ENCODE results near the gene PPFIA1.

The PPFIA1 gene

GRCh38 chr11:70418130-70418529, 147.6 kb downstream of the PPFIA1 start:
- DNase-seq: no peak

- DNase-seq: no peak
Observed at GRCh38 chr11:70419307-70420007, 149.0 kb downstream of the PPFIA1 start.

GRCh38 chr11:70420008-70420464, 149.5 kb downstream of the PPFIA1 start:
- DNase-seq: no peak

GRCh38 chr11:70420496-70420895, 150.0 kb downstream of the PPFIA1 start:
- no peak for DNase-seq

GRCh38 chr11:70421123-70421522, 150.6 kb downstream of the PPFIA1 start:
- no peak for DNase-seq

- no peak for DNase-seq
Observed at GRCh38 chr11:70422692-70423522, 152.4 kb downstream of the PPFIA1 start.

GRCh38 chr11:70423523-70424505, 153.3 kb downstream of the PPFIA1 start:
- DNase-seq: no peak

- no peak for DNase-seq
Observed at GRCh38 chr11:70424765-70425344, 154.4 kb downstream of the PPFIA1 start.

- no peak for DNase-seq
Observed at GRCh38 chr11:70427436-70427835, 156.9 kb downstream of the PPFIA1 start.

- DNase-seq: no peak
Observed at GRCh38 chr11:70428701-70429427, 158.4 kb downstream of the PPFIA1 start.

GRCh38 chr11:70429428-70429705, 158.9 kb downstream of the PPFIA1 start:
- no peak for DNase-seq

GRCh38 chr11:70429724-70430521, 159.4 kb downstream of the PPFIA1 start:
- DNase-seq: no peak

GRCh38 chr11:70430671-70431574, 160.4 kb downstream of the PPFIA1 start:
- DNase-seq: no peak

- no peak for DNase-seq
Observed at GRCh38 chr11:70431611-70432010, 161.1 kb downstream of the PPFIA1 start.

- no peak for DNase-seq
Observed at GRCh38 chr11:70432065-70432464, 161.6 kb downstream of the PPFIA1 start.

- no peak for DNase-seq
Observed at GRCh38 chr11:70432580-70432979, 162.1 kb downstream of the PPFIA1 start.

- DNase-seq: no peak
Observed at GRCh38 chr11:70433038-70433437, 162.5 kb downstream of the PPFIA1 start.

- DNase-seq: no peak
Observed at GRCh38 chr11:70433526-70433925, 163.0 kb downstream of the PPFIA1 start.

All from NCI-H774 (cell line).